Measurements from ENCODE around the gene POMT2. TPM values are rescaled to one million over a fixed set of nuclear protein-coding genes. Genes with fewer than 3 reads are reported as not detected.
"Not testable (repeated sequence)": the region's sequence is repeated elsewhere in the genome, so short reads cannot be mapped to it uniquely, and the experiment has no call there.

The POMT2 gene
- total RNA-seq, 1 donor from 2014 or later: 46.8 TPM

GRCh38 chr14:77337880-77338279 lies 17.2 kb upstream of the POMT2 start:
- H3K4me1 Mint-ChIP-seq: peaks cover 5% of the 10 kb centered on the region
- TF ChIP-seq CTCF (conservative IDR thresholded peaks at IDR 0.05): no peak
- no peaks in the 10 kb centered on the region for H3K27me3 Mint-ChIP-seq (ENCODE audit: low read depth)
- DNase-seq (ENCODE audit: low read depth, low spot score): no peak
- no peak overlapping the region for H3K27ac Mint-ChIP-seq (ENCODE audit: unreplicated experiment)
- no peak overlapping the region for H3K4me3 Mint-ChIP-seq
- no peaks in the 10 kb centered on the region for H3K36me3 Mint-ChIP-seq (ENCODE audit: low read depth)
- H3K9me3 Mint-ChIP-seq: no peaks in the 10 kb centered on the region

GRCh38 chr14:77337255-77337654 lies 16.6 kb upstream of the POMT2 start:
- H3K27ac Mint-ChIP-seq (ENCODE audit: unreplicated experiment); H3K4me3 Mint-ChIP-seq; H3K27me3 Mint-ChIP-seq (ENCODE audit: low read depth); H3K9me3 Mint-ChIP-seq; H3K36me3 Mint-ChIP-seq (ENCODE audit: low read depth); H3K4me1 Mint-ChIP-seq; DNase-seq (ENCODE audit: low read depth, low spot score): not testable (repeated sequence)

GRCh38 chr14:77335576-77335975 lies 14.9 kb upstream of the POMT2 start:
- Mint-ChIP-seq H3K9me3 (no peaks in the 10 kb centered on the region), H3K27me3 (ENCODE audit: low read depth) (no peaks in the 10 kb centered on the region), H3K27ac (ENCODE audit: unreplicated experiment) (no peak overlapping the region), H3K4me1 (peaks cover 5% of the 10 kb centered on the region), H3K36me3 (ENCODE audit: low read depth) (no peaks in the 10 kb centered on the region), H3K4me3 (no peak overlapping the region)
- no peak for TF ChIP-seq CTCF (conservative IDR thresholded peaks at IDR 0.05)
- DNase-seq (ENCODE audit: low read depth, low spot score): no peak

GRCh38 chr14:77329872-77330271 lies 9.2 kb upstream of the POMT2 start:
- no peak for DNase-seq (ENCODE audit: low read depth, low spot score)
- Mint-ChIP-seq H3K4me1 (no peaks in the 10 kb centered on the region), H3K4me3 (peak overlapping the region; percentile 31), H3K36me3 (ENCODE audit: low read depth) (no peaks in the 10 kb centered on the region), H3K27me3 (ENCODE audit: low read depth) (no peaks in the 10 kb centered on the region), H3K27ac (ENCODE audit: unreplicated experiment) (no peak overlapping the region), H3K9me3 (no peaks in the 10 kb centered on the region)
- no peak for TF ChIP-seq CTCF (conservative IDR thresholded peaks at IDR 0.05)

GRCh38 chr14:77327111-77327510 lies 6.4 kb upstream of the POMT2 start:
- H3K4me1 Mint-ChIP-seq: peaks cover 12% of the 10 kb centered on the region
- H3K4me3 Mint-ChIP-seq: no peak overlapping the region
- no peaks in the 10 kb centered on the region for H3K27me3 Mint-ChIP-seq (ENCODE audit: low read depth)
- H3K36me3 Mint-ChIP-seq (ENCODE audit: low read depth): no peaks in the 10 kb centered on the region
- no peak for DNase-seq (ENCODE audit: low read depth, low spot score)
- no peak overlapping the region for H3K27ac Mint-ChIP-seq (ENCODE audit: unreplicated experiment)
- no peak for TF ChIP-seq CTCF (conservative IDR thresholded peaks at IDR 0.05)
- H3K9me3 Mint-ChIP-seq: no peaks in the 10 kb centered on the region

- TF ChIP-seq CTCF (conservative IDR thresholded peaks at IDR 0.05): no peak
- H3K27ac Mint-ChIP-seq (ENCODE audit: unreplicated experiment): no peak overlapping the region
- peaks cover 16% of the 10 kb centered on the region for H3K4me1 Mint-ChIP-seq
- H3K27me3 Mint-ChIP-seq (ENCODE audit: low read depth): no peaks in the 10 kb centered on the region
- no peak for DNase-seq (ENCODE audit: low read depth, low spot score)
- H3K36me3 Mint-ChIP-seq (ENCODE audit: low read depth): no peaks in the 10 kb centered on the region
- peak overlapping the region; percentile 38 for H3K4me3 Mint-ChIP-seq
- H3K9me3 Mint-ChIP-seq: no peaks in the 10 kb centered on the region
Measured at GRCh38 chr14:77325746-77326094, 5.0 kb upstream of the POMT2 start.

Data from neural crest cell (in vitro differentiated cells).